HepG2 (cell line): ENCODE data around the gene EYA2. TPM values are rescaled to one million over a fixed set of nuclear protein-coding genes. Genes with fewer than 3 reads are reported as not detected.

ENCODE experiments used
- ARID2 ChIP-seq: sonication (generic); formaldehyde crosslinking; IDR thresholded peaks from 2 replicates; pipeline ENCODE4 v1.8.1; 2022; ENCODE audit warnings: mild to moderate bottlenecking, missing genetic modification reagents, borderline replicate concordance
- BCL3 ChIP-seq: sonication (generic); formaldehyde crosslinking; IDR thresholded peaks from 2 replicates; pipeline ENCODE4 v1.5.1; 2020; ENCODE audit warnings: mild to moderate bottlenecking, missing genetic modification reagents, moderate library complexity
- HNF1A ChIP-seq, 2 experiments: sonication (generic) in 1 of 2; formaldehyde crosslinking in 1 of 2; IDR thresholded peaks; 2 replicates each; pipeline versions ENCODE4 v1.4.0 to v1.6.1; 2016 to 2020; ENCODE audit warnings: borderline replicate concordance in 1 of 2, low read depth in 1 of 2, mild to moderate bottlenecking in 1 of 2, missing genetic modification reagents in 1 of 2
- ZSCAN5A ChIP-seq: sonication (generic); formaldehyde crosslinking; IDR thresholded peaks from 2 replicates; pipeline ENCODE4 v1.8.0; 2022; ENCODE audit warnings: mild to moderate bottlenecking, missing genetic modification reagents, borderline replicate concordance
- polyA plus RNA-seq, 8 experiments: library from polyadenylated mRNA; depleted of rRNA in 3 of 8; stranded (reverse) in 7 of 8; unstranded in 1 of 8; fragments of >200 nt; fragmentation: Illumina TruSeq in 4 of 8; extraction: Trizol in 4 of 8; gene quantifications; 2 replicates each; pipeline versions ENCODE4 v1.2.1 to v1.2.3, GENCODE V29; 2011 to 2016; ENCODE audit warnings: low read depth in 4 of 8, missing spikeins in 1 of 8, mixed read lengths in 1 of 8; ENCODE audit not compliant: insufficient read depth in 1 of 8
- total RNA-seq, 5 experiments: library from RNA; depleted of rRNA; stranded (reverse); fragments of >200 nt; fragmentation: Illumina TruSeq; extraction: Trizol; gene quantifications; 2 replicates each; pipeline ENCODE4 v1.2.3, GENCODE V29; 2016; ENCODE audit warnings: low read depth in 1 of 5

EYA2 gene
- total and polyA plus RNA-seq, 2 of the 13 experiments (the other 11 are each of a cell fraction or from before 2014, with no cell fraction given) = not detected

- TF ChIP-seq HNF1A (IDR thresholded peaks at IDR 0.05; ENCODE audit: low read depth) (no peak), HNF1A (CRISPR knock-in tag; IDR thresholded peaks at IDR 0.05; ENCODE audit: borderline replicate concordance) (0 out of 2 replicates have a peak, but pooled peaks have one; percentile 40), ZSCAN5A (CRISPR knock-in tag) (peak; percentile 100), BCL3 (CRISPR knock-in tag) (peak; percentile 74; the same call in 1 of the 2 replicates), ARID2 (CRISPR knock-in tag) (no peak)
Observed at GRCh38 chr20:47202733-47203667, 308.4 kb downstream of the EYA2 start (continued).
